Measurements from ENCODE around the gene ANKRD10.
"Not testable (repeated sequence)": the region's sequence is repeated elsewhere in the genome, so short reads cannot be mapped to it uniquely, and the experiment has no call there.

The ANKRD10 gene

GRCh38 chr13:110915057-110915873 is at the start of gene ANKRD10:
Gene ANKRD10 (minus strand): TSS chr13:110915069. CDS start chr13:110914934, 135 bp downstream.
- in situ Hi-C loops (cut with MboI; ENCODE audit: low sequenced_read_pairs), result no loop called here

- in situ Hi-C loops (cut with MboI; ENCODE audit: low sequenced_read_pairs), result no loop called here
Measured at GRCh38 chr13:110964229-110965037, 49.6 kb upstream of the ANKRD10 start.

DNA sequence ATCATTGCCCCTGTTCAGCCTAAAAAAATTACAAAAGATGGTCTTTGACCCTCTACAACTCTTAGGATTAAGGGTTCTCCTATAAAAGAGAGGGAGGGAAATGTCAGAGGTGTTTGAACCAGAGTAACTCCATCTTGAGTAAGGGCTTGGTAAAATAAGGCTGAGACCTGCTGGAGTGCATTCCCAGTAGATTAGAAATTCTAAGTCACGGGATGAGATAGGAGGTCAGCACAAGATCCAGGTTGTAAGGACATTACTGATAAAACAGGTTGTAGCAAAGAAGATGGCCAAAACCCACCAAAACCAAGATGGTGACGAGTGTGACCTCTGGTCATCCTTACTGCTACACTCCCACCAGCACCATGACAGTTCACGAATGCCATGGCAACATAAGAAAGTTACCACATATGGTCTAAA is 48.7 kb upstream of the ANKRD10 start:
- in situ Hi-C loops (cut with MboI; ENCODE audit: low sequenced_read_pairs), result no loop called here

- in situ Hi-C loops (cut with MboI; ENCODE audit: low sequenced_read_pairs), result no loop called here
Measured at GRCh38 chr13:110961959-110962358, 47.1 kb upstream of the ANKRD10 start.

GRCh38 chr13:110960204-110960603 is 45.3 kb upstream of the ANKRD10 start:
- in situ Hi-C loops (cut with MboI; ENCODE audit: low sequenced_read_pairs), result no loop called here

DNA sequence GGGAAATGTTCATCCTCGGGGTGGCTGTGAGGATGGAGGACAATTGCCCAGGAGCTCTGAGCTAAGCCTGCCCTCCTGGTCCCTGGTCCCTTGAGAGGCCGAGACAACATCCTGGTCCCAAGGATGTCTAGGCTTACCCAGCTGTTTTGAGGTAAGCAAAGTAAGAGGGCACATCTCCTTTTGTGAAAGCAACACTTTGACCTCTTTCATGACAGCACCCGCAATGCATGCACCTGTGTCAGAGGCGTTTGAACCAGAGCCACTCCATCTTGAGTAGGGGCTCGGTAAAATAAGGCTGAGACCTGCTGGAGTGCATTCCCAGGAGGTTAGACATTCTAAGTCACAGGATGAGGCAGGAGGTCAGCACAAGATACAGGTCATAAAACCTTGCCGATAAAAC is 43.1 kb upstream of the ANKRD10 start:
- in situ Hi-C loops (cut with MboI; ENCODE audit: low sequenced_read_pairs), result no loop called here

DNA sequence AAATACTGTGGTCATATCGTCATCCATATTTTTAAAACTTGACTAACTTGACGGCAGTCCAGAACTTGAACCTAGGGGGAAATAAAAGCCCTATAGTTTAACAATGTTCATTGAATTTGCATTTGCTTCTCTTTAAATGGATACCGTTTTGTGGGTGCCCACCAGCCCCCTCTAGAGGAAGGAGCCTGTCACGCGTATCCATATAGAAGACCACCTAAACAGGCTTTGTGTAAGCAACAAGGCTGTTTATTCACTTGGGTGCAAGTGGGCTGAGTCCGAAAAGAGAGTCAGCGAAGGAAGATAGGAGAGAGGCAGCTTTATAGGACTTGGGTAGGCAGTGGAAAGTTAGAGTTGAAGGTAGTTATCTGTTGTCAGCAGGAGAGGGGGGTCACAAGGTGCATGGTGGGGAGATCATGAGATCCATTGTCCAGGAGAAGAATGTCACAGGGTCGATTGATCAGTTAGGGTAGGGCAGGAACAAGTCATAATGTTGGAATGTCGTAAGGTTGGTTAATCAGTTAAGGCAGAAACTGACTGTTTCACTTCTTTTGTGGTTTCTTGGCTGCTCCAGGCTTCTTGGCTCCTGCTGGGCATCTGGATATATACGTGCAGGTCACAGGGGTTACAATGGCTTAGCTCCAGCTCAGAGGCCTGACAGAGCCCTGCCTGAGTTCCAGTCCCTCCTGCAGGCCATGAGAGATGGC is 42.5 kb upstream of the ANKRD10 start:
- in situ Hi-C loops (cut with MboI; ENCODE audit: low sequenced_read_pairs), result no loop called here

- in situ Hi-C loops (cut with MboI; ENCODE audit: low sequenced_read_pairs), result not testable (repeated sequence)
Measured at GRCh38 chr13:110956216-110956615, 41.3 kb upstream of the ANKRD10 start.

GRCh38 chr13:110955608-110956007 is 40.7 kb upstream of the ANKRD10 start:
- in situ Hi-C loops (cut with MboI; ENCODE audit: low sequenced_read_pairs), result not testable (repeated sequence)

DNA sequence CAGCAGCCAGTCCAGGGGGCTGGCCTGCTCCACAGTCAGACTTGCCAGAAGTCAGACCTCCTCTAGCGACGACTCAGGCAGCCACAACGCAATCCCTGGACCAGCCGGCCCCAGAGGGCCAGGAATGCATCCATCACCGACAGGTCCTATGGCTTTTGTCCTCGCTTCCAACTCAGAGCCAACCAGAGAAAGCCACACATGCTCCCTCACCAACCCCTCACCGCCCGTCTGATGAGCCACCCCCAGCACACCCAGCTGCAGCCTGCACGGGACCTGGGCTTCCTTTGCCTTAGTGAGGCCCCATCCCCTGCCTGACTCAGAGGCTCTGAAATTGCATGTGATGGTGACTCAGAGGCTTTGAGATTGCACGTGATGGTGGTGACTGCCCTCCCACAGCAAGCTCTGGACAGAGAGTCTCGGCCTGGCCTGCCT is 40.2 kb upstream of the ANKRD10 start:
- in situ Hi-C loops (cut with MboI; ENCODE audit: low sequenced_read_pairs), result not testable (repeated sequence)

DNA sequence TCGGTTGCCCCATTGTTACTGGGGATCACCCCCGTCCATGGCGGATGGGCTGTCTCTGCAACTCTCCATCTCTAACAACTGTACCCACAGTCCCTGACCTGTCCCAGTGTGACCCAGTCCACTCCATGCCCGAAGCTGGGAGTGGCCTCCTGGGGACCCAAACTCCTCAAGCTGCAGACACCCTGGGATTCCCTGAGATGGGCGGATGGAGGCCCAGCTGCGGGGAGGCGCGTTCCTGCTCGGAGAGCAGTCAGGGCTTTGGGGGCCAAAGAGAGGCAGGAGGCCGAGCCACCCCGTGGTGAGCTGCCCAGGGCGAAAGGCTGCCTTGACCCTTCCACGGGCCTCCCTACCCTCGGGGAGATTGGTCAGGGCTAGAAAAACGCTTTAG is 39.7 kb upstream of the ANKRD10 start:
- in situ Hi-C loops (cut with MboI; ENCODE audit: low sequenced_read_pairs), result not testable (repeated sequence)

- in situ Hi-C loops (cut with MboI; ENCODE audit: low sequenced_read_pairs), result no loop called here
Measured at GRCh38 chr13:110953833-110954532, 39.1 kb upstream of the ANKRD10 start.

- in situ Hi-C loops (cut with MboI; ENCODE audit: low sequenced_read_pairs), result no loop called here
Measured at GRCh38 chr13:110953416-110953815, 38.5 kb upstream of the ANKRD10 start.

GRCh38 chr13:110952135-110952534 is 37.3 kb upstream of the ANKRD10 start:
- in situ Hi-C loops (cut with MboI; ENCODE audit: low sequenced_read_pairs), result not testable (repeated sequence)

GRCh38 chr13:110950819-110951570 is 36.1 kb upstream of the ANKRD10 start:
- in situ Hi-C loops (cut with MboI; ENCODE audit: low sequenced_read_pairs), result no loop called here

- in situ Hi-C loops (cut with MboI; ENCODE audit: low sequenced_read_pairs), result no loop called here
Measured at GRCh38 chr13:110950356-110950755, 35.5 kb upstream of the ANKRD10 start.

GRCh38 chr13:110949628-110950027 is 34.8 kb upstream of the ANKRD10 start:
- in situ Hi-C loops (cut with MboI; ENCODE audit: low sequenced_read_pairs), result no loop called here

GRCh38 chr13:110949116-110949515 is 34.2 kb upstream of the ANKRD10 start:
- in situ Hi-C loops (cut with MboI; ENCODE audit: low sequenced_read_pairs), result no loop called here

GRCh38 chr13:110947338-110947737 is 32.5 kb upstream of the ANKRD10 start:
- in situ Hi-C loops (cut with MboI; ENCODE audit: low sequenced_read_pairs), result not testable (repeated sequence)

Data from HL-60/S4 (cell line).